GM18508 (cell line): ENCODE results near the gene ORC1.
"Not testable (repeated sequence)": the region's sequence is repeated elsewhere in the genome, so short reads cannot be mapped to it uniquely, and the experiment has no call there.

ENCODE experiments used
- ATAC-seq: cut with Tn5 transposase; IDR thresholded peaks from one replicate; pipeline ENCODE4 v1.9.1; 2021; ENCODE audit warnings: moderate number of reproducible peaks; ENCODE audit not compliant: insufficient read depth, unreplicated experiment

The ORC1 gene

GRCh38 chr1:52393174-52393573, 11.0 kb downstream of the ORC1 start:
- ATAC-seq: no peak

- no peak for ATAC-seq
Measured at GRCh38 chr1:52386458-52386857, 17.8 kb downstream of the ORC1 start.

- ATAC-seq: no peak
Measured at GRCh38 chr1:52385376-52385775, 18.8 kb downstream of the ORC1 start.

- ATAC-seq: not testable (repeated sequence)
Measured at GRCh38 chr1:52369851-52370250, 34.4 kb downstream of the ORC1 start.

DNA sequence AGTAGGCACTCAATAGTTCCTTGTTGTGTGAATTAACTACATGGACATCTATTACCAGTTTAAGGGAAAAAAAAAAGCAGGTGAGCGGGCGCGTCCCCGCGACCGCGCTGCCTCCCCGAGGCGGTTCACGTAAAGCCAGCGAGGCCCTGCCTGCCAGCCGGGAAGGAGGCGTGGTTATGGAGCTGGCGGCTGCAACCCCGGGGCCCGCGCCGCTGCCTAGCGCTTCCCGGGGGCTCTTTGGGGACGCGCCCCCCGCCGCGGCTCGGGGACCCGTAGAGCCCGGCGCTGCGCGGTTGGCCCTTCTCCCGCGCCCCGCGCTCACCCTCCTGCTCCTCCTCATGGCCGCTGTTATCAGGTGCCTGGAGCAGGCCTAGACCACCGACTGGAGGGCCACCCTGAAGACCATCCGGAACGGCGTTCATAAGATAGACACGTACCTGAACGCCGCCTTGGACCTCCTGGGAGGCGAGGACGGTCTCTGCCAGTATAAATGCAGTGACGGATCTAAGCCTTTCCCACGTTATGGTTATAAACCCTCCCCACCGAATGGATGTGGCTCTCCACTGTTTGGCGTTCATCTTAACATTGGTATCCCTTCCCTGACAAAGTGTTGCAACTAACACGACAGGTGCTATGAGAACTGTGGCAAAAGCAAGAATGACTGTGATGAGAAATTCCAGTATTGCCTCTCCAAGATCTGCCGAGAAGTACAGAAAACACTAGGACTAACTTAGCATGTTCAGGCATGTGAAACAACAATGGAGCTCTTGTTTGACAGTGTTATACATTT, 35.6 kb downstream of the ORC1 start:
- no peak for ATAC-seq

DNA sequence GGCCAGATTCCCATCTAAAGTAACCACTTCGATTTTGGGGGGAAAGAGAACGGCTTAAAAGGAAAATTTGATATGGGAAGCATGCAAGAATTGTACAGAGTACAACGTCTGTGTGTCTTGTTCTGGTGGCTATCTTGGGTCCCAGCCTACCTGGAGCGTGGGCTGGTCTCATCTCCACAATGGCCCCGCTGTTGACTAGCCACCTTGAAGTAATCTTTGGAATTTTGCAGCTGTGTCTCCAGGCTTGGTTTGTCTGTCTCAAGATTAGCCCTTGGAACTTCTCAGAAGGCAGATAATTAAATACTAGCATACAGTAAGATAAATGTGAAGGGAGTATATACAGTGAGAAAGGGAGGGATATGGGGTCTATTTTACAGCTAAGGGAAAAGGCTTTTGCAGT, 37.0 kb downstream of the ORC1 start:
- no peak for ATAC-seq

- no peak for ATAC-seq
Measured at GRCh38 chr1:52366517-52366827, 37.8 kb downstream of the ORC1 start.

GRCh38 chr1:52365746-52366516, 38.3 kb downstream of the ORC1 start, which contains the start of gene CC2D1B:
TSS of gene CC2D1B (minus strand) at chr1:52366205. CDS start at chr1:52364620, 1,585 bp downstream.
- ATAC-seq: peak; percentile 65

DNA sequence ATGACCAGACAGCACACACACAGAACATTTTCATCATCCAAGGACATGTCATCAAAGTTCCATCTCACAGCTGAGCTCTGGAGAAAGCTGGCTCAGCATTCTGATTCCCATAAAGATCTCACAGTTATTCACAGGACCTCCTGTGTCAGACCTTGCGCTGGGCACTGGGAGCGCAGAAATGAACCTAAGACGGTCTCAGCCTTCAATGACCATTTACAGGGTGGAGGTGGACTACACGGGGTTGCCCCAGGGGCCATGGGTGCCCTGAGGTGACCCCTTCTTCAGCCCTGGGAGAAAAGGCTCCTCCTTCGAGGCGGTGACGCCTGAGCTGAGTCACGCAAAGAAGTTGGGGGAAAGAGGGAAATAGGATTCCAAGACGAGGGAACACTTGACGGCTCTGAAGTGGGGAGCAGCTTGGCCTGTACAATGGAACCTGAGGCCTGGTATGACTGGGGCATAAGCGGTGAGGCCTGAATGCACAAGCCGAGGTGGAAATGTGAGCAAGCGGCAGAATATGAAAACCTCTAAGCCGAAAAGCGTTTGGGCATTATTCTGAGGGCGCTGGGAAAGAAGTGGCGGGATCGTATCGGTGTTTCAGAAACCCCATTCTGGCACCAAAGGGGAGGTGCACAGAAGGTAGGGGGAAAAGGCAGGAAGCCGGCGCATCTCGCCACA, 39.0 kb downstream of the ORC1 start:
- ATAC-seq: no peak

- no peak for ATAC-seq
Measured at GRCh38 chr1:52364235-52364839, 39.9 kb downstream of the ORC1 start.

GRCh38 chr1:52360595-52360968, 43.6 kb downstream of the ORC1 start:
- no peak for ATAC-seq

DNA sequence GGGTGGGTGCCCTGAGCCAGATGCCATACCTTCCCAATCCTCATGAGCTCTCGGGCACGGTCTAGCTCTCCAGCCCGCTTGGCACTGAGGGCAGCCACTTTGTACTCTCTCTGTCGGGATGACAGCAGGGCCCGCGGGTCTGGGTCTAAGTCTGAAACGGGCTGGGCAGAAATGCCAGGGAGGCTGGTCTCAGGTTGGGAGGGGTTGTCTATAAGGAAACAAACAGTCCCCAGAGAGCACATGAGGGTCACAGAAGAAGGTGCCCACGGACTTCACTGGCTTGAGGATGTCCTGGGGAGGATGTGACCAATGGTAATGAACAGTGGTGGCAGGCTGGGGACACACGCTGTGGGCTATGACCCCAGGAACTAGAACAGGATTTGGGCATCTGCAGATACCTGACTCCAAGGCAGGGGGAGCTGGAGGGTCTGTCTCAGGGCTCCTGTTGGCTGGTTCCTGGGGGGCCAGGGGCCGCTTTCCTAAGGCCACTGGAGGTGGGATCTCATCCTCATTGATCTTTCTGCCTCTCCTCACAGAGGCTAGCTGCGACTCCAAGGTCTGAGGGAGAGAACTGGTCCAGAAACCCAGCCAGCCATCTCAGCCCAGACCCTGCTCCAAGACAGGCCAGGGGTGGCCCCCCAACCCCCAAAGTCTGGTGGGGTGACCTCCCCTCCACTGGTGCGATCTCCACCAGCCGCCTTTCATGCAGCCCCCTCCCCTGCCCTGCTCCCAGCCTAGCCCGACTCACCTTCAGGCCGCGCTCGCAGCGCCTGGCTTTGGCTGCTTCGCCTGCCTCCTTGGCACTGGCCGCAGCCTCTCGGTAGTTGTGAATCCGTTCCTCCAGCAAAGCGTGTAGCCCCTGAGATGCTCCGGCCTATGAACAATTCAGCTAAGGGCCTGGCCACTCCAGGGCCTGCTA, 44.3 kb downstream of the ORC1 start:
- ATAC-seq: no peak

DNA sequence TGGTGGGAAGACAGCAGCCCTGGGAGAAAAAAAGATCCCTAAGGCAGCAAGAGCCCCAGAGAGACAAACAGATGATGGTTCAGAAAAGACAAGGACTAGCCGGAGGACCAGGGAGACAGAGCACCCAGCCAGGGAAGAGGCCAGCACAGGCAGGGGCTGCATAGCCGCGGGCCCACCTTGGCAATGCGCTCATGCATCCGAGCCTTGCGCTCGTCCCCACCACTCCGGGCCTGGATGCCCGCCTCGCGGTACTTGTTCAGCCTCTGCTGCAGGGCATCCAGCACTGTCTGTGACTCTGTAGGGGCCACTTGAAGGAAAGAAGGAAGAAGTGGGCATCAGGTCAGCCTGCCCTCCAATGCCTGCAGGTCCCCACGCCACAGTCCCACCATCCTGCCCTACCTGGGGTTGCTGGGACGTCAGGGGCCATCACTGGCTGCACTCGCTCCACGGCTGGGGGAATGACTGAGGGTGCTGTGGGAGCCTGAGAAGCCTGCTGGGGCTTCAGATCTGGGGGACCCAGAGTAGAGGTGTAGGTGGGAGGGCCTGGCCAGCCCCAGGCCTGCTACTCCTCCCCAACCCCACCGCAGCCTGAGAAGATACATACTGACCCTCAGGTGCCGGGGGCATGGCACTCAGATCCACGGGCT, 45.2 kb downstream of the ORC1 start:
- ATAC-seq: no peak

GRCh38 chr1:52357397-52357796, 46.8 kb downstream of the ORC1 start:
- no peak for ATAC-seq

- no peak for ATAC-seq
Measured at GRCh38 chr1:52356818-52357355, 47.3 kb downstream of the ORC1 start.

DNA sequence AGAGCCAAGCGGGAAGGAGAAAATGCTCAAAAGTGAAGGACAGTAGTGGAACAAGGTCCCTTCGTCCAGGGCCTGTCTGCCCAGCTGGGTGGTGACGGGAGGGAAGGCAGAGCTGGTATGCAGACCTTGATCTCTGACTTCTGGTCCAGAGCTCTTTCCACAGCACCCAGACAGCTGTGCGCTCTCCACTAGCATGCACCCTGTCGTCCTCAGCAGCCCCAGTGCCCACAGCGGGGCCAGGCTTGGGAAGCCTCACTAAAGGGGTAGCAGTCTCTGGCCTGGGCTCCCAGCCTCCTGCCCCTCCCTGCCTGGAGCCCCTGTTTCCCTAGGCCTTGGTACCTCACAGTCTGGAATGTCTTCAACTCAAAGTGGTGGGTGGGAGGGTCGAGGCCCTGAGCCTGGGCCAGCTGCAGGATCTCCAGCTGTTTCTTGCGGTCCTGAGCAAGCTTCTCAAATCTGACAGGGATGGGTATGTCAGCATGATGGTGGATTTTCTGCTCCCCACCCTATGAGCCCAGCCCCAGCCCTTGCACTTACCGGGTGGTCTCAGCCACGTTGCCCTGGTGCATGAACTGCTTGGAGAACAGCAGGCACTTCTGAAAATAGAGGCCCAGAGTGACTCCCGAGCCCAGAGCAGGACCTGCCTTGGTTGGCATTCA, 48.2 kb downstream of the ORC1 start:
- no peak for ATAC-seq

DNA sequence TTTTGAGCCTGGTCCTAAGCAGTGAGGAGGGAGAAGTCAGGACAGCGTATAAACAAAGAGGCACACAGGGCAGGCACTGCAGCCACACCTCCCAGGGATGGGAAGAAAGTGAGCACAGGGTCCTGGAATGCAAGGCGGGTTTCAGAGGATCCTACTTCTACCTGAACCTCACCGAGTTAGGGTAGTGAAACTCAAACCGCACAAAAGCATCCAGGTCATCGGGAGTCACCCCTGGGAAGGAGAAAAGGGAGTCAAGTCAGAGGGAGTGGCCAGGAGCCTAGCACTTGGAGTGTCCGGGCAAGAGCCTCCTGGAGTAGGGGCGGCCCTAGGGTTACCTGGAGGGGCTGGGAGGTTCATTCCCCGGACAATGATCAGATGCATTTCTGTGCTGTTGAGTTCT, 48.8 kb downstream of the ORC1 start:
- no peak for ATAC-seq

- no peak for ATAC-seq
Measured at GRCh38 chr1:52352690-52353089, 51.5 kb downstream of the ORC1 start.
